HEK293 (cell line): Measurements from ENCODE around the gene PRSS23.

Experiments
- KLF16 ChIP-seq: fragments of 450-650 bp; formaldehyde crosslinking; IDR thresholded peaks from 2 replicates; pipeline ENCODE4 v1.5.1; 2017; ENCODE audit warnings: missing biosample characterization, missing genetic modification characterization
- ZNF132 ChIP-seq: fragments of 450-650 bp; formaldehyde crosslinking; IDR thresholded peaks from 2 replicates; pipeline ENCODE4 v1.5.1; 2017; ENCODE audit warnings: missing biosample characterization, missing genetic modification characterization, borderline replicate concordance
- ZNF146 ChIP-seq: fragments of 450-650 bp; formaldehyde crosslinking; IDR thresholded peaks from 2 replicates; pipeline ENCODE4 v1.5.1; 2016; ENCODE audit warnings: missing biosample characterization, missing genetic modification characterization
- ZNF169 ChIP-seq: fragments of 450-650 bp; formaldehyde crosslinking; IDR thresholded peaks from 2 replicates; pipeline ENCODE4 v1.5.1; 2016; ENCODE audit warnings: missing biosample characterization, missing genetic modification characterization
- ZNF174 ChIP-seq: fragments of 450-650 bp; formaldehyde crosslinking; IDR thresholded peaks from 2 replicates; pipeline ENCODE4 v1.5.0; 2017; ENCODE audit warnings: missing biosample characterization, mild to moderate bottlenecking, missing genetic modification characterization
- ZNF175 ChIP-seq: fragments of 450-650 bp; formaldehyde crosslinking; IDR thresholded peaks from 2 replicates; pipeline ENCODE4 v1.5.1; 2016; ENCODE audit warnings: missing biosample characterization, missing genetic modification characterization
- ZNF561 ChIP-seq: fragments of 450-650 bp; IDR thresholded peaks from 2 replicates; pipeline ENCODE4 v1.5.1; 2018; ENCODE audit warnings: missing biosample characterization, missing genetic modification characterization, borderline replicate concordance
- ZNF621 ChIP-seq: fragments of 450-650 bp; formaldehyde crosslinking; IDR thresholded peaks from 2 replicates; pipeline ENCODE4 v1.5.1; 2017; ENCODE audit warnings: missing biosample characterization, missing genetic modification characterization
- ZNF837 ChIP-seq: fragments of 450-650 bp; formaldehyde crosslinking; IDR thresholded peaks from 2 replicates; pipeline ENCODE4 v1.5.1; 2016; ENCODE audit warnings: missing biosample characterization, missing genetic modification characterization
- TF ChIP-seq, protein P1 (sequence below): fragments of 450-650 bp; formaldehyde crosslinking; IDR thresholded peaks from 2 replicates; pipeline ENCODE4 v1.5.1; 2016; ENCODE audit warnings: missing biosample characterization, missing genetic modification characterization
- TF ChIP-seq, protein P2 (sequence below): fragments of 450-650 bp; formaldehyde crosslinking; IDR thresholded peaks from 2 replicates; pipeline ENCODE4 v1.5.1; 2016; ENCODE audit warnings: missing biosample characterization, missing genetic modification characterization
- TF ChIP-seq, protein P3 (sequence below): fragments of 450-650 bp; formaldehyde crosslinking; IDR thresholded peaks from 2 replicates; pipeline ENCODE4 v1.5.1; 2016; ENCODE audit warnings: missing biosample characterization, missing genetic modification characterization
- TF ChIP-seq, protein P4 (sequence below): fragments of 450-650 bp; formaldehyde crosslinking; IDR thresholded peaks from 2 replicates; pipeline ENCODE4 v1.5.1; 2016; ENCODE audit warnings: missing biosample characterization, missing genetic modification characterization
- TF ChIP-seq, protein P5 (sequence below): fragments of 450-650 bp; formaldehyde crosslinking; IDR thresholded peaks from 2 replicates; pipeline ENCODE4 v1.5.1; 2016; ENCODE audit warnings: missing biosample characterization, missing genetic modification characterization

DNA sequence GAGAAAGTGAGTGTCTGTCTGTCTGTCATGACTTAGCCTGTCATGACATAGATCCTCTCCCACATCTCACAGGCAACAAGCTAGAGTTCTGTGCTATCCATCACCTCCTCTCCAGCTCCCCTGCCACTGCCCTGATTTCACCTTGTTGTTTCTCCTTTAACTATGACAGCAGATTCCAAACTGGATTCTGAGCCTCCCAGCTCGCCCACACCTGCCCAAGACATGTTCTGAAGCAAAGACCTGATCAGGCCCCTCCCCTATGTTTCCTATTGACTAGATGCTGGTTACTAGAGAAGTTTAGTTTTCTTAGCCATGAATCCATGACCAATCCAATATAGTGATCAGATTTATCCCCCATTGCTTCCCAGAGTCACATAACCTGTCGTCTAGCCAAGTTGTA is 15.4 kb downstream of the PRSS23 start:
- TF ChIP-seq, protein P1, sequence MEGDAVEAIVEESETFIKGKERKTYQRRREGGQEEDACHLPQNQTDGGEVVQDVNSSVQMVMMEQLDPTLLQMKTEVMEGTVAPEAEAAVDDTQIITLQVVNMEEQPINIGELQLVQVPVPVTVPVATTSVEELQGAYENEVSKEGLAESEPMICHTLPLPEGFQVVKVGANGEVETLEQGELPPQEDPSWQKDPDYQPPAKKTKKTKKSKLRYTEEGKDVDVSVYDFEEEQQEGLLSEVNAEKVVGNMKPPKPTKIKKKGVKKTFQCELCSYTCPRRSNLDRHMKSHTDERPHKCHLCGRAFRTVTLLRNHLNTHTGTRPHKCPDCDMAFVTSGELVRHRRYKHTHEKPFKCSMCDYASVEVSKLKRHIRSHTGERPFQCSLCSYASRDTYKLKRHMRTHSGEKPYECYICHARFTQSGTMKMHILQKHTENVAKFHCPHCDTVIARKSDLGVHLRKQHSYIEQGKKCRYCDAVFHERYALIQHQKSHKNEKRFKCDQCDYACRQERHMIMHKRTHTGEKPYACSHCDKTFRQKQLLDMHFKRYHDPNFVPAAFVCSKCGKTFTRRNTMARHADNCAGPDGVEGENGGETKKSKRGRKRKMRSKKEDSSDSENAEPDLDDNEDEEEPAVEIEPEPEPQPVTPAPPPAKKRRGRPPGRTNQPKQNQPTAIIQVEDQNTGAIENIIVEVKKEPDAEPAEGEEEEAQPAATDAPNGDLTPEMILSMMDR (tag by site-specific recombination) = no peak
- TF ChIP-seq ZNF561 (tag by site-specific recombination) = no peak
- TF ChIP-seq, protein P2, sequence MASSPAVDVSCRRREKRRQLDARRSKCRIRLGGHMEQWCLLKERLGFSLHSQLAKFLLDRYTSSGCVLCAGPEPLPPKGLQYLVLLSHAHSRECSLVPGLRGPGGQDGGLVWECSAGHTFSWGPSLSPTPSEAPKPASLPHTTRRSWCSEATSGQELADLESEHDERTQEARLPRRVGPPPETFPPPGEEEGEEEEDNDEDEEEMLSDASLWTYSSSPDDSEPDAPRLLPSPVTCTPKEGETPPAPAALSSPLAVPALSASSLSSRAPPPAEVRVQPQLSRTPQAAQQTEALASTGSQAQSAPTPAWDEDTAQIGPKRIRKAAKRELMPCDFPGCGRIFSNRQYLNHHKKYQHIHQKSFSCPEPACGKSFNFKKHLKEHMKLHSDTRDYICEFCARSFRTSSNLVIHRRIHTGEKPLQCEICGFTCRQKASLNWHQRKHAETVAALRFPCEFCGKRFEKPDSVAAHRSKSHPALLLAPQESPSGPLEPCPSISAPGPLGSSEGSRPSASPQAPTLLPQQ (tag by site-specific recombination) = no peak
- TF ChIP-seq ZNF174 (tag by site-specific recombination) = no peak
- no peak for TF ChIP-seq KLF16
- TF ChIP-seq ZNF621 (tag by site-specific recombination) = no peak
- TF ChIP-seq, protein P3, sequence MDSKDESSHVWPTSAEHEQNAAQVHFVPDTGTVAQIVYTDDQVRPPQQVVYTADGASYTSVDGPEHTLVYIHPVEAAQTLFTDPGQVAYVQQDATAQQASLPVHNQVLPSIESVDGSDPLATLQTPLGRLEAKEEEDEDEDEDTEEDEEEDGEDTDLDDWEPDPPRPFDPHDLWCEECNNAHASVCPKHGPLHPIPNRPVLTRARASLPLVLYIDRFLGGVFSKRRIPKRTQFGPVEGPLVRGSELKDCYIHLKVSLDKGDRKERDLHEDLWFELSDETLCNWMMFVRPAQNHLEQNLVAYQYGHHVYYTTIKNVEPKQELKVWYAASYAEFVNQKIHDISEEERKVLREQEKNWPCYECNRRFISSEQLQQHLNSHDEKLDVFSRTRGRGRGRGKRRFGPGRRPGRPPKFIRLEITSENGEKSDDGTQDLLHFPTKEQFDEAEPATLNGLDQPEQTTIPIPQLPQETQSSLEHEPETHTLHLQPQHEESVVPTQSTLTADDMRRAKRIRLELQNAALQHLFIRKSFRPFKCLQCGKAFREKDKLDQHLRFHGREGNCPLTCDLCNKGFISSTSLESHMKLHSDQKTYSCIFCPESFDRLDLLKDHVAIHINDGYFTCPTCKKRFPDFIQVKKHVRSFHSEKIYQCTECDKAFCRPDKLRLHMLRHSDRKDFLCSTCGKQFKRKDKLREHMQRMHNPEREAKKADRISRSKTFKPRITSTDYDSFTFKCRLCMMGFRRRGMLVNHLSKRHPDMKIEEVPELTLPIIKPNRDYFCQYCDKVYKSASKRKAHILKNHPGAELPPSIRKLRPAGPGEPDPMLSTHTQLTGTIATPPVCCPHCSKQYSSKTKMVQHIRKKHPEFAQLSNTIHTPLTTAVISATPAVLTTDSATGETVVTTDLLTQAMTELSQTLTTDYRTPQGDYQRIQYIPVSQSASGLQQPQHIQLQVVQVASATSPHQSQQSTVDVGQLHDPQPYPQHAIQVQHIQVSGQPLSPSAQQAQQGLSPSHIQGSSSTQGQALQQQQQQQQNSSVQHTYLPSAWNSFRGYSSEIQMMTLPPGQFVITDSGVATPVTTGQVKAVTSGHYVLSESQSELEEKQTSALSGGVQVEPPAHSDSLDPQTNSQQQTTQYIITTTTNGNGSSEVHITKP = no peak
- no peak for TF ChIP-seq ZNF175 (tag by site-specific recombination)
- TF ChIP-seq ZNF837 (tag by site-specific recombination) = no peak
- no peak for TF ChIP-seq ZNF146 (tag by site-specific recombination)
- TF ChIP-seq, protein P4, sequence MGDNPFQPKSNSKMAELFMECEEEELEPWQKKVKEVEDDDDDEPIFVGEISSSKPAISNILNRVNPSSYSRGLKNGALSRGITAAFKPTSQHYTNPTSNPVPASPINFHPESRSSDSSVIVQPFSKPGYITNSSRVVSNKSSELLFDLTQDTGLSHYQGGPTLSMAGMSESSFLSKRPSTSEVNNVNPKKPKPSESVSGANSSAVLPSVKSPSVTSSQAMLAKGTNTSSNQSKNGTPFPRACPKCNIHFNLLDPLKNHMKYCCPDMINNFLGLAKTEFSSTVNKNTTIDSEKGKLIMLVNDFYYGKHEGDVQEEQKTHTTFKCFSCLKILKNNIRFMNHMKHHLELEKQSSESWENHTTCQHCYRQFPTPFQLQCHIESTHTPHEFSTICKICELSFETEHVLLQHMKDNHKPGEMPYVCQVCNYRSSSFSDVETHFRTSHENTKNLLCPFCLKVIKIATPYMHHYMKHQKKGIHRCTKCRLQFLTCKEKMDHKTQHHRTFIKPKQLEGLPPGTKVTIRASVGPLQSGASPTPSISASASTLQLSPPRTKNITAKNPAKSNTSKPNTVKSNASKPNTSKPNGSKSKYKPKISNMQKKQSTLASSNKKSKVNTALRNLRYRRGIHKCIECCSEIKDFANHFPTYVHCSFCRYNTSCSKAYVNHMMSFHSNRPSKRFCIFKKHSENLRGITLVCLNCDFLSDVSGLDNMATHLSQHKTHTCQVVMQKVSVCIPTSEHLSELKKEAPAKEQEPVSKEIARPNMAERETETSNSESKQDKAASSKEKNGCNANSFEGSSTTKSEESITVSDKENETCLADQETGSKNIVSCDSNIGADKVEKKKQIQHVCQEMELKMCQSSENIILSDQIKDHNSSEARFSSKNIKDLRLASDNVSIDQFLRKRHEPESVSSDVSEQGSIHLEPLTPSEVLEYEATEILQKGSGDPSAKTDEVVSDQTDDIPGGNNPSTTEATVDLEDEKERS = no peak
- TF ChIP-seq, protein P5, sequence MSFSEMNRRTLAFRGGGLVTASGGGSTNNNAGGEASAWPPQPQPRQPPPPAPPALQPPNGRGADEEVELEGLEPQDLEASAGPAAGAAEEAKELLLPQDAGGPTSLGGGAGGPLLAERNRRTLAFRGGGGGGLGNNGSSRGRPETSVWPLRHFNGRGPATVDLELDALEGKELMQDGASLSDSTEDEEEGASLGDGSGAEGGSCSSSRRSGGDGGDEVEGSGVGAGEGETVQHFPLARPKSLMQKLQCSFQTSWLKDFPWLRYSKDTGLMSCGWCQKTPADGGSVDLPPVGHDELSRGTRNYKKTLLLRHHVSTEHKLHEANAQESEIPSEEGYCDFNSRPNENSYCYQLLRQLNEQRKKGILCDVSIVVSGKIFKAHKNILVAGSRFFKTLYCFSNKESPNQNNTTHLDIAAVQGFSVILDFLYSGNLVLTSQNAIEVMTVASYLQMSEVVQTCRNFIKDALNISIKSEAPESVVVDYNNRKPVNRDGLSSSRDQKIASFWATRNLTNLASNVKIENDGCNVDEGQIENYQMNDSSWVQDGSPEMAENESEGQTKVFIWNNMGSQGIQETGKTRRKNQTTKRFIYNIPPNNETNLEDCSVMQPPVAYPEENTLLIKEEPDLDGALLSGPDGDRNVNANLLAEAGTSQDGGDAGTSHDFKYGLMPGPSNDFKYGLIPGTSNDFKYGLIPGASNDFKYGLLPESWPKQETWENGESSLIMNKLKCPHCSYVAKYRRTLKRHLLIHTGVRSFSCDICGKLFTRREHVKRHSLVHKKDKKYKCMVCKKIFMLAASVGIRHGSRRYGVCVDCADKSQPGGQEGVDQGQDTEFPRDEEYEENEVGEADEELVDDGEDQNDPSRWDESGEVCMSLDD = no peak
- no peak for TF ChIP-seq ZNF169 (tag by site-specific recombination)
- no peak for TF ChIP-seq ZNF132 (tag by site-specific recombination)
